ENCODE measurements around the gene SLC22A23. TPM values are rescaled to one million over a fixed set of nuclear protein-coding genes. Genes with fewer than 3 reads are reported as not detected.

SLC22A23 gene
- total and polyA plus RNA-seq, 8 donors: 5.9 to 241 (median 18.9) TPM

GRCh38 chr6:3391902-3392458 lies 64.9 kb downstream of the SLC22A23 start:
- TF ChIP-seq POLR2A (IDR thresholded peaks at IDR 0.05): no peak
- TF ChIP-seq POLR2AphosphoS5 (IDR thresholded peaks at IDR 0.05): no peak
- TF ChIP-seq EP300 (IDR thresholded peaks at IDR 0.05): no peak
- no peak for TF ChIP-seq CTCF (IDR thresholded peaks at IDR 0.05)
- Histone ChIP-seq H3K36me3 (no peaks in the 10 kb centered on the region), H3K27me3 (no peaks in the 10 kb centered on the region), H3K27ac (peak overlapping the region in 1 of 5 donors; percentile 56), H3K9me3 (no peaks in the 10 kb centered on the region), H3K4me1 (peaks cover 3 to 49% (median 24%) of the 10 kb centered on the region in 4 donors), H3K4me3 (no peak overlapping the region)
- DNase-seq: no peak
- intact Hi-C loops (cut with DNase I; ENCODE audit: low total_unique reads): no loop called here
- 93 to 96% (median 95%) methylated on average over 3 of the region's 3 CpGs for WGBS, 5 donors

- H3K27me3 ChIP-seq: no peaks in the 10 kb centered on the region
- peak in 1 of 2 donors; percentile 81 for DNase-seq
- H3K9me3 ChIP-seq: no peaks in the 10 kb centered on the region
- H3K36me3 ChIP-seq: no peaks in the 10 kb centered on the region
- 34 to 62% (median 53%) methylated on average over 5 of the region's 5 CpGs for WGBS, 5 donors
- no peak overlapping the region for H3K4me3 ChIP-seq
- peak overlapping the region; percentile 11 to 67 (median 58) for H3K27ac ChIP-seq
- peaks cover 8 to 60% (median 30%) of the 10 kb centered on the region in 4 donors for H3K4me1 ChIP-seq
- intact Hi-C loops (cut with DNase I; ENCODE audit: low total_unique reads): no loop called here
- TF ChIP-seq EP300 (IDR thresholded peaks at IDR 0.05) (no peak), CTCF (IDR thresholded peaks at IDR 0.05) (no peak), POLR2A (IDR thresholded peaks at IDR 0.05) (no peak), POLR2AphosphoS5 (IDR thresholded peaks at IDR 0.05) (peak in 2 of 3 donors; percentile 45 to 46)
Observed at GRCh38 chr6:3390698-3391097, 66.2 kb downstream of the SLC22A23 start.

GRCh38 chr6:3389390-3390167 lies 67.3 kb downstream of the SLC22A23 start:
- Histone ChIP-seq H3K36me3 (no peaks in the 10 kb centered on the region), H3K27ac (peak overlapping the region in 3 of 5 donors; percentile 19 to 67 (median 58)), H3K27me3 (no peaks in the 10 kb centered on the region), H3K4me3 (no peak overlapping the region), H3K4me1 (peaks cover 17 to 69% (median 36%) of the 10 kb centered on the region in 4 donors), H3K9me3 (no peaks in the 10 kb centered on the region)
- TF ChIP-seq POLR2AphosphoS5 (IDR thresholded peaks at IDR 0.05) (no peak), POLR2A (IDR thresholded peaks at IDR 0.05) (no peak), EP300 (IDR thresholded peaks at IDR 0.05) (no peak), CTCF (IDR thresholded peaks at IDR 0.05) (no peak)
- DNase-seq: no peak
- intact Hi-C loops (cut with DNase I; ENCODE audit: low total_unique reads): no loop called here
- WGBS, 5 donors: 77 to 83% (median 82%) methylated on average over 15 of the region's 15 CpGs

- WGBS, 5 donors: 77 to 89% (median 86%) methylated on average over 9 of the region's 9 CpGs
- Histone ChIP-seq H3K9me3 (no peaks in the 10 kb centered on the region), H3K36me3 (no peaks in the 10 kb centered on the region), H3K27ac (peak overlapping the region in 1 of 5 donors; percentile 67), H3K4me1 (peaks cover 22 to 70% (median 35%) of the 10 kb centered on the region in 4 donors), H3K4me3 (no peak overlapping the region), H3K27me3 (no peaks in the 10 kb centered on the region)
- no peak for TF ChIP-seq CTCF (IDR thresholded peaks at IDR 0.05)
- TF ChIP-seq POLR2A (IDR thresholded peaks at IDR 0.05): no peak
- TF ChIP-seq EP300 (IDR thresholded peaks at IDR 0.05): no peak
- DNase-seq: no peak
- intact Hi-C loops (cut with DNase I; ENCODE audit: low total_unique reads): no loop called here
Observed at GRCh38 chr6:3388786-3389185, 68.1 kb downstream of the SLC22A23 start.

Measured in stomach (tissue), 9 donors.